HepG2 (cell line): ENCODE data around the gene TFPI. TPM values are rescaled to one million over a fixed set of nuclear protein-coding genes. Genes with fewer than 3 reads are reported as not detected.
A peak's percentile ranks its signal among the peaks of the same experiment; 100 is the strongest.

Experiments
- ATAC-seq: fragments of 200-7000 bp; cut with Tn5 transposase; 3 replicates; pipeline ENCODE4 v1.9.1; 2020; ENCODE audit warnings: mild to moderate bottlenecking, moderate library complexity
- BruUV-seq: library from RNA; stranded (reverse); fragments of 400-500 nt; replicated peaks from 2 replicates; lab custom pipeline; 2021; lab: Mats Ljungman, UMichigan
- CTCF ChIA-PET: fragments of 300-600 bp; formaldehyde crosslinking; extraction: SDS; loops from one replicate; lab custom pipeline; 2021; ENCODE audit warnings: low total read pairs, inconsistent platforms, low intra/inter-chr PET ratio; lab: Yijun Ruan, JAX
- POLR2A ChIA-PET: fragments of 350-600 bp; sonication (Branson Sonifier 250); formaldehyde crosslinking; loops from one replicate; lab custom pipeline; 2020; ENCODE audit warnings: antibody characterized with exemption, inconsistent platforms; lab: Yijun Ruan, JAX
- DNase-seq: peaks from one replicate; pipeline ENCODE4 v3.0.0-alpha.2; 2015; ENCODE audit warnings: low spot score
- FAIRE-seq: peaks from 3 replicates; lab custom pipeline; 2011; peaks lifted over from hg19 to GRCh38; lab: Jason Lieb, UNC
- H2AFZ ChIP-seq: one replicate; pipeline ENCODE4 v1.6.1; 2011; ENCODE audit warnings: low read length, inconsistent platforms
- H3K27ac ChIP-seq: fragments of 300-600 bp; 3 replicates; pipeline ENCODE4 v1.8.0; 2011; ENCODE audit warnings: mixed run types, mild to moderate bottlenecking, mixed read lengths, low read length, inconsistent platforms; ENCODE audit not compliant: insufficient read depth; ENCODE audit errors: extremely low read length
- H3K27me3 ChIP-seq, 2 experiments: fragments of 200-600 bp in 1 of 2; 2 replicates in 1 of 2; 3 replicates in 1 of 2; pipeline versions ENCODE4 v1.6.0 to v1.8.0; 2011; ENCODE audit warnings: low read length in 2 of 2, mild to moderate bottlenecking in 2 of 2, moderate library complexity in 2 of 2, inconsistent platforms in 1 of 2; ENCODE audit not compliant: insufficient read depth in 2 of 2, control insufficient read depth in 1 of 2
- H3K36me3 ChIP-seq, 2 experiments: fragments of 200-600 bp in 1 of 2; replicated peaks in 1 of 2; 2 replicates in 1 of 2; 3 replicates in 1 of 2; pipeline versions ENCODE4 v1.5.1 to v1.8.0; 2011; ENCODE audit warnings: low read length in 2 of 2, inconsistent platforms in 1 of 2; ENCODE audit not compliant: insufficient read depth in 2 of 2, control insufficient read depth in 1 of 2
- H3K4me1 ChIP-seq: 2 replicates; pipeline ENCODE4 v1.5.1; 2012; ENCODE audit warnings: low read length, inconsistent platforms; ENCODE audit not compliant: insufficient read depth
- H3K4me2 ChIP-seq: 2 replicates; pipeline ENCODE4 v1.6.0; 2011; ENCODE audit warnings: low read depth, low read length, inconsistent platforms
- H3K4me3 ChIP-seq, 3 experiments: fragments of 200-600 bp in 1 of 3; sonication (generic), shearing (Covaris generic) in 1 of 3; replicated peaks in 1 of 3; 2 replicates each; pipeline ENCODE4 v1.5.1; 2011 to 2016; ENCODE audit warnings: low read length in 3 of 3, inconsistent platforms in 2 of 3, low read depth in 2 of 3, mild to moderate bottlenecking in 2 of 3, control low read depth in 1 of 3, mixed read lengths in 1 of 3; ENCODE audit not compliant: insufficient read depth in 1 of 3
- H3K79me2 ChIP-seq: one replicate; pipeline ENCODE4 v1.6.1; 2011; ENCODE audit warnings: low read length, inconsistent platforms; ENCODE audit not compliant: insufficient read depth
- H3K9ac ChIP-seq: 2 replicates; pipeline ENCODE4 v1.6.0; 2011; ENCODE audit warnings: mild to moderate bottlenecking, low read depth, low read length, inconsistent platforms; ENCODE audit not compliant: insufficient read depth
- H3K9me3 ChIP-seq: 2 replicates; pipeline ENCODE4 v1.5.1; 2012; ENCODE audit warnings: mild to moderate bottlenecking, low read length
- H4K20me1 ChIP-seq: 2 replicates; pipeline ENCODE4 v1.6.0; 2011; ENCODE audit warnings: inconsistent platforms, mild to moderate bottlenecking, low read length, moderate library complexity; ENCODE audit not compliant: insufficient read depth
- ATF1 ChIP-seq: IDR thresholded peaks from 2 replicates; pipeline ENCODE4 v1.6.1; 2016; ENCODE audit warnings: mild to moderate bottlenecking, control low read depth
- HDAC6 ChIP-seq: fragments of 200-600 bp; sonication (generic); IDR thresholded peaks from 2 replicates; pipeline ENCODE4 v1.7.0; 2017; ENCODE audit warnings: mild to moderate bottlenecking, antibody characterized with exemption, low read length, low read depth
- HNRNPLL ChIP-seq: fragments of 200-400 bp; formaldehyde crosslinking; IDR thresholded peaks from 2 replicates; pipeline ENCODE4 v1.6.1; 2017; ENCODE audit warnings: mild to moderate bottlenecking, low read depth, low read length; ENCODE audit not compliant: poor library complexity, severe bottlenecking
- HNRNPUL1 ChIP-seq: fragments of 200-400 bp; formaldehyde crosslinking; IDR thresholded peaks from 2 replicates; pipeline ENCODE4 v1.6.1; 2017; ENCODE audit warnings: low read depth, mild to moderate bottlenecking, low read length, moderate library complexity
- MXI1 ChIP-seq: IDR thresholded peaks from 3 replicates; pipeline ENCODE4 v1.6.1; 2012; ENCODE audit warnings: low read depth, low read length, inconsistent platforms, borderline replicate concordance
- POLR2AphosphoS5 ChIP-seq: IDR thresholded peaks from 2 replicates; pipeline ENCODE4 v1.6.1; 2012; ENCODE audit warnings: low read depth, low read length
- SIX1 ChIP-seq: sonication (generic); formaldehyde crosslinking; IDR thresholded peaks from 2 replicates; pipeline ENCODE4 v1.4.0; 2020; ENCODE audit warnings: missing genetic modification reagents, borderline replicate concordance
- SMYD3 ChIP-seq: sonication (generic); formaldehyde crosslinking; IDR thresholded peaks from 2 replicates; pipeline ENCODE4 v1.8.1; 2023; ENCODE audit warnings: mild to moderate bottlenecking, missing genetic modification reagents
- THAP11 ChIP-seq: IDR thresholded peaks from 2 replicates; pipeline ENCODE4 v1.6.1; 2016; ENCODE audit warnings: missing biosample characterization, missing genetic modification reagents
- ZNF431 ChIP-seq: sonication (generic); formaldehyde crosslinking; IDR thresholded peaks from 2 replicates; pipeline ENCODE4 v1.9.0; 2022; ENCODE audit warnings: missing genetic modification reagents, low read depth, mild to moderate bottlenecking, borderline replicate concordance
- ZSCAN9 ChIP-seq: IDR thresholded peaks from 2 replicates; pipeline ENCODE4 v1.6.1; 2016; ENCODE audit warnings: borderline replicate concordance
- WGBS: methylation state at CpG from one replicate; pipeline ENCODE4 v1.1.6; 2017; ENCODE audit warnings: low lambda C conversion rate; 5-methylcytosine and 5-hydroxymethylcytosine counted together
- in situ Hi-C: cut with HindIII; loops from 2 replicates; pipeline ENCODE4 v1.10.0; 2017; ENCODE audit warnings: low pct_unique_long_range_greater_than_20kb; ENCODE audit not compliant: extremely low pct_ligation_motif_present
- intact Hi-C: fragments of 100-400 bp; cut with micrococcal nuclease; formaldehyde crosslinking; loops from one replicate; pipeline ENCODE4 v1.10.0; 2022; ENCODE audit not compliant: unreplicated experiment
- polyA plus RNA-seq, 8 experiments: library from polyadenylated mRNA; depleted of rRNA in 3 of 8; stranded (reverse) in 7 of 8; unstranded in 1 of 8; fragments of >200 nt; fragmentation: Illumina TruSeq in 4 of 8; extraction: Trizol in 4 of 8; gene quantifications; 2 replicates each; pipeline versions ENCODE4 v1.2.1 to v1.2.3, GENCODE V29; 2011 to 2016; ENCODE audit warnings: low read depth in 4 of 8, missing spikeins in 1 of 8, mixed read lengths in 1 of 8; ENCODE audit not compliant: insufficient read depth in 1 of 8
- total RNA-seq, 5 experiments: library from RNA; depleted of rRNA; stranded (reverse); fragments of >200 nt; fragmentation: Illumina TruSeq; extraction: Trizol; gene quantifications; 2 replicates each; pipeline ENCODE4 v1.2.3, GENCODE V29; 2016; ENCODE audit warnings: low read depth in 1 of 5
- TF ChIP-seq, protein P1 (sequence below): sonication (generic); formaldehyde crosslinking; IDR thresholded peaks from 2 replicates; pipeline ENCODE4 v1.4.0; 2020; ENCODE audit warnings: missing genetic modification reagents, borderline replicate concordance
- TF ChIP-seq, protein P2 (sequence below): IDR thresholded peaks from 2 replicates; pipeline ENCODE4 v1.4.0; 2020; ENCODE audit warnings: mild to moderate bottlenecking, missing genetic modification reagents
- TF ChIP-seq, protein P3 (sequence below): sonication (generic); formaldehyde crosslinking; IDR thresholded peaks from 2 replicates; pipeline ENCODE4 v1.5.0; 2020; ENCODE audit warnings: missing genetic modification reagents

Gene TFPI
- total and polyA plus RNA-seq, 2 of the 13 experiments (the other 11 are each of a cell fraction or from before 2014, with no cell fraction given) = 301 to 436 TPM

DNA sequence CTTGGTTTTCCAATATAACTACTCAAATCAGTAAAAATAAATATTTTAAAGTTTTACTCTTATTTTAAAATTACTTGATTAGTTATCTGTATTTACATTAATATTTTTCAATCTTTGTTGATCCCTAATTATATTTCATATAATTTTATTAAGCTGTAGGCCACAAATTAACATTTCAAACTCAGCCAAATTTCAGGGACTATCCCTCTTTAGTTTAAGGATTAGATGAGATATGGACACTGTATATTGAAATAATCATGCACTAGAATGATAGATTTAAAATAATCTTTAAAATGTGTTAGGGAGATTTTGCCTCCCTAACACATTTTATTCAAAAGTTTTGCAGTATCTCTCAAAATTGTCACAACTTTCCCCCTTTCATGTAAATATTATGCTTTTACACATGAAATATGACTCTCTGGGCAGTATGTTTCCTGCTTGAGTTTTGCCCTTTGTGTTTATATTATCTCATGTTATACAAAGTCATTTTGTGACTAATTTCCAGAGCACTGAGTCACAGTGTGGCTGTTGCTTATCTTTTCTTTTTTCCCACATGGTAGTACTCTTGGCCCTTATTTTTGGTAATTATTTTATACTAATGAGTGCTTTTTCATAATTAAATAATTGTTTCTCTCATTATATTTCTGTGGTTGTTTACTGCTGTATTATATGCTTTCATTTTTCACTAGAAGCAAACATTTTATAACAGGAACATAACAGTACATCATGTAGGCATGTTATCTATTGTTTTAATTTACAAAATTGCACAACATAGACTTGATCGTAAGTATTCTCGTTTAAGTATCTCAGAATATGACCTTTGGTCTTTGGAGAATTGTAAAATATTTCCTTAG is 1.2 kb downstream of the TFPI start:
- no peaks in the 10 kb centered on the region for H4K20me1 ChIP-seq
- H3K27ac ChIP-seq = peak overlapping the region; percentile 74
- ChIA-PET POLR2A (no interaction called here), CTCF (no interaction called here)
- ATAC-seq (no peak; the same call in 2 of the 3 replicates), DNase-seq (peak; percentile 48), FAIRE-seq (no peak)
- peaks cover 53% of the 10 kb centered on the region for H3K4me1 ChIP-seq
- peaks cover 0 to 12% of the 10 kb centered on the region in 2 experiments; a peak in 4 of 5 replicates for H3K36me3 ChIP-seq
- H3K4me2 ChIP-seq = peak overlapping the region; percentile 85
- intact Hi-C loops (no loop called here), in situ Hi-C loops (no loop called here)
- H3K79me2 ChIP-seq = peaks cover 68% of the 10 kb centered on the region
- H3K9me3 ChIP-seq = no peaks in the 10 kb centered on the region
- WGBS = 17% methylated on average over 2 of the region's 2 CpGs
- H3K27me3 ChIP-seq = no peaks in the 10 kb centered on the region
- peak overlapping the region; percentile 80 for H3K9ac ChIP-seq
- BruUV-seq = TSS peak; percentile 49
- H3K4me3 ChIP-seq = peak overlapping the region; percentile 55 to 71 (median 63)
- no peak overlapping the region for H2AFZ ChIP-seq
- TF ChIP-seq HNRNPUL1 = 0 out of 2 replicates have a peak, but pooled peaks have one; percentile 7
- TF ChIP-seq SMYD3 = 0 out of 2 replicates have a peak, but pooled peaks have one; percentile 22
- TF ChIP-seq, protein P1, sequence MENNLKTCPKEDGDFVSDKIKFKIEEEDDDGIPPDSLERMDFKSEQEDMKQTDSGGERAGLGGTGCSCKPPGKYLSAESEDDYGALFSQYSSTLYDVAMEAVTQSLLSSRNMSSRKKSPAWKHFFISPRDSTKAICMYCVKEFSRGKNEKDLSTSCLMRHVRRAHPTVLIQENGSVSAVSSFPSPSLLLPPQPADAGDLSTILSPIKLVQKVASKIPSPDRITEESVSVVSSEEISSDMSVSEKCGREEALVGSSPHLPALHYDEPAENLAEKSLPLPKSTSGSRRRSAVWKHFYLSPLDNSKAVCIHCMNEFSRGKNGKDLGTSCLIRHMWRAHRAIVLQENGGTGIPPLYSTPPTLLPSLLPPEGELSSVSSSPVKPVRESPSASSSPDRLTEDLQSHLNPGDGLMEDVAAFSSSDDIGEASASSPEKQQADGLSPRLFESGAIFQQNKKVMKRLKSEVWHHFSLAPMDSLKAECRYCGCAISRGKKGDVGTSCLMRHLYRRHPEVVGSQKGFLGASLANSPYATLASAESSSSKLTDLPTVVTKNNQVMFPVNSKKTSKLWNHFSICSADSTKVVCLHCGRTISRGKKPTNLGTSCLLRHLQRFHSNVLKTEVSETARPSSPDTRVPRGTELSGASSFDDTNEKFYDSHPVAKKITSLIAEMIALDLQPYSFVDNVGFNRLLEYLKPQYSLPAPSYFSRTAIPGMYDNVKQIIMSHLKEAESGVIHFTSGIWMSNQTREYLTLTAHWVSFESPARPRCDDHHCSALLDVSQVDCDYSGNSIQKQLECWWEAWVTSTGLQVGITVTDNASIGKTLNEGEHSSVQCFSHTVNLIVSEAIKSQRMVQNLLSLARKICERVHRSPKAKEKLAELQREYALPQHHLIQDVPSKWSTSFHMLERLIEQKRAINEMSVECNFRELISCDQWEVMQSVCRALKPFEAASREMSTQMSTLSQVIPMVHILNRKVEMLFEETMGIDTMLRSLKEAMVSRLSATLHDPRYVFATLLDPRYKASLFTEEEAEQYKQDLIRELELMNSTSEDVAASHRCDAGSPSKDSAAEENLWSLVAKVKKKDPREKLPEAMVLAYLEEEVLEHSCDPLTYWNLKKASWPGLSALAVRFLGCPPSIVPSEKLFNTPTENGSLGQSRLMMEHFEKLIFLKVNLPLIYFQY (CRISPR knock-in tag) = no peak
- TF ChIP-seq, protein P2, sequence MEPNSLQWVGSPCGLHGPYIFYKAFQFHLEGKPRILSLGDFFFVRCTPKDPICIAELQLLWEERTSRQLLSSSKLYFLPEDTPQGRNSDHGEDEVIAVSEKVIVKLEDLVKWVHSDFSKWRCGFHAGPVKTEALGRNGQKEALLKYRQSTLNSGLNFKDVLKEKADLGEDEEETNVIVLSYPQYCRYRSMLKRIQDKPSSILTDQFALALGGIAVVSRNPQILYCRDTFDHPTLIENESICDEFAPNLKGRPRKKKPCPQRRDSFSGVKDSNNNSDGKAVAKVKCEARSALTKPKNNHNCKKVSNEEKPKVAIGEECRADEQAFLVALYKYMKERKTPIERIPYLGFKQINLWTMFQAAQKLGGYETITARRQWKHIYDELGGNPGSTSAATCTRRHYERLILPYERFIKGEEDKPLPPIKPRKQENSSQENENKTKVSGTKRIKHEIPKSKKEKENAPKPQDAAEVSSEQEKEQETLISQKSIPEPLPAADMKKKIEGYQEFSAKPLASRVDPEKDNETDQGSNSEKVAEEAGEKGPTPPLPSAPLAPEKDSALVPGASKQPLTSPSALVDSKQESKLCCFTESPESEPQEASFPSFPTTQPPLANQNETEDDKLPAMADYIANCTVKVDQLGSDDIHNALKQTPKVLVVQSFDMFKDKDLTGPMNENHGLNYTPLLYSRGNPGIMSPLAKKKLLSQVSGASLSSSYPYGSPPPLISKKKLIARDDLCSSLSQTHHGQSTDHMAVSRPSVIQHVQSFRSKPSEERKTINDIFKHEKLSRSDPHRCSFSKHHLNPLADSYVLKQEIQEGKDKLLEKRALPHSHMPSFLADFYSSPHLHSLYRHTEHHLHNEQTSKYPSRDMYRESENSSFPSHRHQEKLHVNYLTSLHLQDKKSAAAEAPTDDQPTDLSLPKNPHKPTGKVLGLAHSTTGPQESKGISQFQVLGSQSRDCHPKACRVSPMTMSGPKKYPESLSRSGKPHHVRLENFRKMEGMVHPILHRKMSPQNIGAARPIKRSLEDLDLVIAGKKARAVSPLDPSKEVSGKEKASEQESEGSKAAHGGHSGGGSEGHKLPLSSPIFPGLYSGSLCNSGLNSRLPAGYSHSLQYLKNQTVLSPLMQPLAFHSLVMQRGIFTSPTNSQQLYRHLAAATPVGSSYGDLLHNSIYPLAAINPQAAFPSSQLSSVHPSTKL (CRISPR knock-in tag) = peak; percentile 65; the same call in 1 of the 2 replicates
- TF ChIP-seq POLR2AphosphoS5 = peak; percentile 60; the same call in 1 of the 2 replicates
- 0 out of 2 replicates have a peak, but pooled peaks have one; percentile 6 for TF ChIP-seq THAP11 (CRISPR knock-in tag)
- TF ChIP-seq HDAC6 = peak; percentile 54; the same call in 1 of the 2 replicates
- TF ChIP-seq, protein P3, sequence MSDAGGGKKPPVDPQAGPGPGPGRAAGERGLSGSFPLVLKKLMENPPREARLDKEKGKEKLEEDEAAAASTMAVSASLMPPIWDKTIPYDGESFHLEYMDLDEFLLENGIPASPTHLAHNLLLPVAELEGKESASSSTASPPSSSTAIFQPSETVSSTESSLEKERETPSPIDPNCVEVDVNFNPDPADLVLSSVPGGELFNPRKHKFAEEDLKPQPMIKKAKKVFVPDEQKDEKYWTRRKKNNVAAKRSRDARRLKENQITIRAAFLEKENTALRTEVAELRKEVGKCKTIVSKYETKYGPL (CRISPR knock-in tag) = 0 out of 2 replicates have a peak, but pooled peaks have one; percentile 37
- no peak for TF ChIP-seq HNRNPLL
- no peak for TF ChIP-seq ATF1 (CRISPR knock-in tag)
- no peak for TF ChIP-seq ZNF431 (CRISPR knock-in tag)
- peak; percentile 43; the same call in 1 of the 2 replicates for TF ChIP-seq SIX1 (CRISPR knock-in tag)
- TF ChIP-seq MXI1 = peak; percentile 19; the same call in 1 of the 3 replicates
- TF ChIP-seq ZSCAN9 (CRISPR knock-in tag) = peak; percentile 63; the same call in 1 of the 2 replicates
